Muscle of arm (tissue), 12 donors: ENCODE measurements around the gene CIAO2B. TPM values are rescaled to one million over a fixed set of nuclear protein-coding genes. Genes with fewer than 3 reads are reported as not detected.
"Not testable (repeated sequence)": the region's sequence is repeated elsewhere in the genome, so short reads cannot be mapped to it uniquely, and the experiment has no call there.

ENCODE experiments used
- DNase-seq: peaks from one replicate; pipeline ENCODE4 v3.0.0-alpha.2; 2013
- polyA plus RNA-seq, 12 donors: library from polyadenylated mRNA; unstranded; fragments of 120-200 nt; gene quantifications; one replicate each; pipeline ENCODE4 v1.2.1, GENCODE V29; 2013; ENCODE audit not compliant: insufficient read length in 12 of 12

The CIAO2B gene
- polyA plus RNA-seq, 12 donors = 33.1 to 88.0 (median 78.6) TPM; not detected in 1

DNA sequence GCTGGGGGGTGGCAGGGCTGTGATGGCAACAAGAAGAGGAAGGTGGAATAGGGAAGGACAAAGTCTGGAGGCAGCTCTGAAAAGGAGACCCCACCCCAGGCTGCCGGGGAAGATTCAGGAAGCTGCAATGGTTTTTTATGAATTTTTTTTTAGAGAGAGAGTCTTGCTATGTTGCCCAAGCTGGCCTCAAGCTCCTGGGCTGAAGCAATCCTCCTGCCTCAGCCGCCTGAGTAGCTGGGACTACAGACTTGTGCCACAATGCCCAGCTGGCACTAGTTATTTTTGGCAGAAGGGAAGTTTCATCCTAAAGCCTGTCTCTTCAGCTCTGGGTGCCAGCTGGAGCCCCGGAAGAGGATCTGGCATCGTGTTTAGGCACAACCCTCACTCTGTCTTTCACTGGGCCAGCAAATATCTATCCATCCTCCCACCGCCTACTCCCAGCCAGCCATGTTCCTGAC lies 25.5 kb upstream of the CIAO2B start:
- no peak for DNase-seq

DNA sequence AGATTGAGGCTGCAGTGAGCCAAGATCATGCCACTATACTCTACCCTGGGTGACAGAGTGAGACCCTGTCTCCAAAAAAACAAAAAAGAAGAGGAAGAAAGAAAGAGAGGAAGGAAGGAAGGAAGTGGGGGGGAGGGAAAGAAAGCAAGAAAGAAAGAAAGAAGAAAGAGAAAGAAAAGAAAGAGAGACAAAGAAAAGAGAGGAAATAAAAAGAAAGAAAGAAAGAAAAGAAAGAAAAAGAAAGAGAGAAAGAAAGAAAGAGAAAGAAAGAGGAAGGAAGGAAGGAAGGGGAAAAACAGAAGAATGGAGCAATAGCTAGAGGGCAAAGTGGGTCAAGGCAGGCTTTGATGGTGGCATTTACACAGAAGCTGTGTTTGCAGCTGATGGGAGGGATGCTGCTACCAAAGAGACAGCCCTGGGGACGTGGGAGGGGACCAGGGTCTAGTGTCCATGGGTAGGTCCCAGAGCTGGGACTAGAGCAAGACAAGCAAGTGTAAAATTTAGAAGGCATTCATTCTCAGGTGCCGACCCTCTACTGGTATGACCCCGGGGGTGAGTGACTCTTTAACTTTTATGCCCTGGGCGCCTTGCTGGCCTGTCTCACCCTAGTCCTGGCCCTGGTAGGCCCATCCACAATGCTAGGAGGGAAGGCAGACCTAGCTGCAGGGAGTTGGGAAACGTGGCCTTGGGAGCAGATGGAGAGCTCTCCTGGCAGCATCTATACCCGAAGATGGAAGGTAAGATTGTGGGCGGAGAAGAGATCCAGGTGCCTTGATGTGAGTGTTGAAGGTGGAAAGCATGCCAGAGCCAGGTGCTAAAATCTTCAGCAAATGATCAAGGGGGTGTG lies 24.9 kb upstream of the CIAO2B start:
- DNase-seq = no peak

DNA sequence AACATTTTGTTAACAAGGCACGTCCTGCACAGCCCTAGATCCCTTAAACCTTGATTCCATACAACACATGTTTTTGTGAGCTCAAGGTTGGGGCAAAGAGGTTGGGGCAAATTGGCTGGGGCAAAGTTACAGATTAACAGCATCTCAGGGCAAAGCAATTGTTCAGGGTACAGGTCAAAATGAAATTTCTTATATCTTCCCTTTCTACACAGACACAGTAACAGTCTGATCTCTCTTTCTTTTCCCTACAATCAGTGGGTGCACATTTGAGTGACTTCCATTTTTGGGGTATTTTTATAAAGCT lies 21.9 kb upstream of the CIAO2B start:
- not testable (repeated sequence) for DNase-seq

DNA sequence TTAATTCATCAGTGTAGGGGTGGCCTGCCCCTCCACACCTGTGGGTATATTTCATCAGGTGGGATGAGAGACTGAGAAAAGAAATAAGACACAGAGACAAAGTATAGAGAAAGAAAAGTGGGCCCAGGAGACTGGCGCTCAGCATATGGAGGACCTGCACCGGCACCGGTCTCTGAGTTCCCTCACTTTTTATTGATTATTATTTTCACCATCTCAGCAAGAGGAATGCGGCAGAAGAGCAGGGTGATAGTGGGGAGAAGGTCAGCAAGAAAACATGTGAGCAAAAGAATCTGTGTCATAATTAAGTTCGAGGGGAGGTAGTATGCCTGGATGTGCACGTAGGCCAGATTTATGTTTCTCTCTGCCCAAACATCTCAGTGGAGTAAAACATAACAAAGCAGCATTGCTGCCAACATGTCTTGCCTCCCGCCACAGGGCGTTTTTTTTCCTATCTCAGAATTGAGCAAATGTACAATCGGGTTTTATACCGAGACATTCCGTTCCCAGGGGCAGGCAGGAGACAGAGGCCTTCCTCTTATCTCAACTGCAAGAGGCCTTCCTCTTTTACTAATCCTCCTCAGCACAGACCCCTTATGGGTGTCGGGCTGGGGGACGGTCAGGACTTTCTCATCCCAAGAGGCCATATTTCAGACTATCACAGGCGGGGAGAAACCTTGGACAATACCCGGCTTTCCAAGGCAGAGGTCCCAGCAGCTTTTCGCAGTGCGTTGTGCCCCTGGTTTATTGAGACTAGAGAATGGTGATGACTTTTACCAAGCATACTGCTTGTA lies 21.4 kb upstream of the CIAO2B start:
- DNase-seq = not testable (repeated sequence)

DNA sequence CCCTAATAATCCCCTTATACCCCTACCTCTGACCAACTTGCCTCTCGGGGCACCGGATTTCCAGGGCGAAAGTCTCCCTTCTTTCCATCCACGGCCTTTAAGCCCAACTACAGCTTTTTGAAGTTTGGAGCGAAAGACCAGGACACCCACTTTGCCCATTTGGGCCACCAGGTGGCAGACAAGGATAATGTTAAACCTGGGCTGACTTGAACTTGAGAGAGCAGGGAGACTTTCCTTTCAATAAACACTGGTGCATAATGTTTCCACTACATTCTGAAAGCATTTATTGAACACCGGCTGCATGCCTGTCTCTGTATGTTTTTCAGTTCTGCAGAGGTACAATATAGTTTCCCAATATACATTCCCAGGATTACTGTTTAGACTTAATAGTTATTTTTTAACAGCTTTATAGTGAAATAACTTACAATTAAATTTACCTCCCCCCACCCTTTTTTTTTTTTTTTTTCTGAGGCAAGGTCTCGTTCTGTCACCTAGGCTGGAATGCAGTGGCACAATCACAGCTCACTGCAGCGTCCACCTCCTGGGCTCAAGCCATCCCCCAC lies 20.0 kb upstream of the CIAO2B start:
- DNase-seq = peak; percentile 74

DNA sequence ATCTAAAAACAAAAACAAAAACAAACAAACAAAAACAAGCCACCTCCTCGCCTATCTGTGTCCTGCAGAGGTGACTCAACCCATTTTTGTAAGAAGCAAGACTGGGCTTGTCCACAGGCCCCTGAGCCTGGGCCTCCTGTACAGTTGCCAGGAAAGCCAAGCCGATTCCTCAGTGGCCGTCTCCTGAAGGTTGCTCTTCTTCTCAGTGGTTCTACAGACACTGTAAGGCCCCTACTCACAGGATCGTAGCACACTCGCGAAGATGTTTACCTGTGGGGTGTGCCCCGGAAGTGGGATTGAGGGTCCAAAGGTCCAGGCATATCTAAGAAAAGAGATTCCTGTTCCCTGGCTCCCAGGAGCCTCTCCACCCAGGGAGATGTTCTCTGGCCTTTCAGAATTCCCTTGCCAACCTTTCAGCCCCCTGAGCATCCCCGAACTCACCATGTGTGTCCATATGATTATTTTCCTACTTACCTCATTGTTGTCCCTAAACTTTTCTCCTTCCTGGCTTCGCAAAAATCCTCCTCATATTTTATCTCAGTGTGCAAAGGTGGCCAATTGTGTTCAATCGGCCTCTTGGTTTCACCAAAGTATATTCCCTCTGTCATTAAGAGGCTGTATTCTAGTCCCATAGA lies 19.4 kb upstream of the CIAO2B start:
- DNase-seq = no peak

DNA sequence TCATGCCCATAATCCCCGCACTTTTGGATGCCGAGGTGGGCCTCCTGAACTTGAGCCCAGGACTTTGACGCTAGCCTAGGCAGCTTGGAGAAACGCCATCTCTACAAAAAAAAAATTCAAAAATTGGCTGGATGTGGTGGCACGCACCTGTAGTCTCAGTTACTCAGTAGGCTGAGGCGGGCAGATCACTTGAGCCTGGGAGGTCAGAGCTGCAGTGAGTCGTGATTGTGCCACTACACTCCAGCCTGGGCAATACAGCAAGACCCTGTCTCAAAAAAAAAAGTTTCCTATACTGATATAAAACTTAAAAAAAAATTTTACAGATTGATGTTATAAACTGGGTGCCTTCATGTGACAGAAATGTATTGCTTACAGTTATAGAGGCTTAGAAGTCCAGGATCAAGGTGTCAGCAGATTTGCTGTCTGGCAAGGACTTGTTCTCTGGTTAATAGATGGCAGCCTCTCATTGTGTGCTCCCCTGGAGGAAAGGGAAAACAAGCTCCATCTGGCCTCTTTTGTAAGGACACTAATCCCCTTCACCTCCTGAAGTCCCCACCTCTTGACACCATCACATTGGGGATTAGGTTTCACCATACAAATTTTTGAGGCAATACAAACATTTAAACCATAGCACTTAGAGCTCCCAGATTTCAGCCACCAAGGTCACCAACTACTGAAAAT lies 18.4 kb upstream of the CIAO2B start:
- no peak for DNase-seq

DNA sequence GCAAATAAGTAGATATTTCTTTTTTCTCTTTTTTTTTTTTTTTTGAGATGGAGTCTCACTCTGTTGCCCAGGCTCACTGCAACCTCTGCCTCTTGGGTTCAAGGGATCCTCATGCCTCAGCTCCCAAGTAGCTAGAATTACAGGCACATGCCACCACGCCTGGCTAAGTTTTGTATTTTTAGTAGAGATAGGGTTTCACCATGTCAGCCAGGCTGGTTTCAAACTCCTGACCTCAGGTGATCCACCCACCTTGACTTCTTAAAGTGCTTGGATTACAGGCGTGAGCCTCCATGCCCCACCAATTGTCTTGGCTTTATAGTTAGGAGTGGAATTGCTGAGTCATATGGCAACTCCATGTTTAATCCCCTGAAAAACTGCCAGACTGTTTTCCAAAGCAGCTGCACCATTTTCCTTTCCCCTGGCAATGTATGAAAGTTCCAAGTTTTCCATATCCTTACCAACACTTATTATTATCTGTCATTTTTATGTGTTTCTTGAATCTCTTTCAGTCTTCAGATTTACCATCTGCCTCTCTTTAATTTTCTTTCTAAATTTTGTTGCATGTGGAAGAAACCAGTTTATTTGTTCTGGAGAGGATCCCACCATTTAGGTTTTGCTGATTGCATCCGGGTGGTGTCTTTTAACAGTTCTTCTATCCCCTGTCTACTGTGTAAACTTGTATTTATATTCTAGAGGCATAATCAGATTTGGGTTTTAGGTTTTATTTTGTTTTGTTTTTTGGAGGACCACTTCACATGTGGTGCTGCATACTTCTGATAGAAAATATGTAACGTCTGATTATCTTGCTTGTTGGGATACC lies 17.0 kb upstream of the CIAO2B start:
- DNase-seq = no peak

DNA sequence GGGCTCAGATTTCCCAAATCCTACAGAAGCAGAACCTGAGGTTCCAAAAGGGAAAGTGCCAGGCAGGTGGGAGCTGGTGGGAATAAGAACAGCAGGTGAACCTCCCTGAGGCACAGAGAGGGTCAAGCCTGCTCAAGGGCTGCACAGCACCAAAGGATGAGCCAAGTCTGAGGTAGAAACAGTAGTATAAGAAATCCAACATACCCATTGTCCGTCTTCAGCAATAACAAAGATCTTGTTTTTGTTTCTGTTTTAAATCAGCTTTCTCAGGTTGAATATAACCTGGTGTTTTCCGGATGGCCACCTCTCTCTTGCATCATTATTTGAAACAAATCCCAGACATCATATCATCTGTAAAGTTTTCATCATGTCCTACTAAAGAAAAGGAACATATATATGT lies 16.2 kb upstream of the CIAO2B start:
- no peak for DNase-seq

DNA sequence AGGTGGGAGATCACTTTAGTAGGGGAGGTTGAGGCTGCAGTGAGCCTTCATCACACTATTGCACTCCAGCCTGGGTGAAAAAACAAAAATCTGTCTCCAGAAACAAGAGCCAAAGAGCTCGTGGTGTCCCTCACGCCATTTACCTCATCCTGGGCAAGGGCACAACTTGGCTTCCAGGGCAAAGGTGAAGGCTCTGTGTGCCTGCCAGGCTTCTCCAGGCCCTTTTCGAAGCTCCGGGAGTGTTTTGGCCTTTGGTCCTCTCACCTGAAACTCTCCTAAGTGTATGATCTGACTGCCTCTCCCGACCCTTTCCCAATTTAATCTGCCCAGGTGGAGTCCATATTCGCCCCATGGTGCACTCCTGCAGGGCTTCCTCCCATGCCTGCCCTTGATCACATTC lies 15.3 kb upstream of the CIAO2B start:
- no peak for DNase-seq

DNA sequence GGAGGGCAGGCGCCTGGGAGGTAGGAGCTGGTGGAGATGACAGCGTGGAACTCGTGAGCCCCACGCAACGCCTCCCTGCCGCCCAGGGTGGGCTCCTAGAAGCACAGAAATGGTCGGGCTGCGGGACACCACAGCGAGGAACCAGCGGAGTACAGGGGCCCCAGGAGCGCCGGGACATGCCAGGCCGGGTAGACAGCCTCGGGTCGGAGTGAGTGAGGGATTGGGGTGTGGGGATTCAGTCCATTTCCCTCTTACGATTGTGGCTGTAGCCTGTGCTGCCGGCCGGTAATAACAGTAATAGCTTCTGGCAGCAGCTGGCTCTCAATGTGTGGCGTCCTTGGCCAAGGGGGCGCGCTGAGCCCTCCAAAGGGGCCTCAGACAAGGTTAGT lies 14.6 kb upstream of the CIAO2B start:
- no peak for DNase-seq

DNA sequence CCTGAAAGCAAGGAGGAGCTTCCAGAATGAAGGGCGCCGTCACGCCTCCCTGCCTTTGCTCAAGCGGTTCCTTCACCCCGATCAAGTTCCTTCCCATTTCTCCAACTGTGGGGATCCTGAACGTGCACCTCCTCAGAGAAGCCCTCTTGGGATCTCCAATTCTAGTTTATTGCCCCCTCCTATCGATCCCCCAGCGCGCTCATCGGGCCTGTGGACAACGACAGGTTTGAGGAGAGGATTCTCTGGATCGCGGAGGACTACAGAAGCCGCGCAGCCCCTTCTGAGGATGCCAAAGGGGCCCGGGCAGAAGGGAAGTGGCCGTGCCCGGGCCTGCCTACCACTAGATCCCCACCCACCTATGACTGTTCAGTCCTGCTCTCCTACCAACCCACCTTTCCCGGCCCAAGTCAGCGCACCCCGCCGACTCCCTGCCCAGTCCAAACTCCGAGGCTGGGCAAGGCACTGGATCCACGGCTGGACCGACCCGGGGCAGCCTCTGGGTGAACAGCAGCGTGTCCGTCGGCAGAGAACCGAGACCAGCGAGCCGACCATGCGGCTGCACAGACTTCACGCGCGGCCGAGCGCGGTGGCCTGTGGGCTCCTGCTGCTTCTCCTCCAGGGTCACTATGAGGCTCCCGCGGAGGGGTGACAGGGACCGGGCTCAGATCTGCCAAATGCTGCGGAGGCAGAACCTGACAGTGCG lies 14.1 kb upstream of the CIAO2B start:
- no peak for DNase-seq

DNA sequence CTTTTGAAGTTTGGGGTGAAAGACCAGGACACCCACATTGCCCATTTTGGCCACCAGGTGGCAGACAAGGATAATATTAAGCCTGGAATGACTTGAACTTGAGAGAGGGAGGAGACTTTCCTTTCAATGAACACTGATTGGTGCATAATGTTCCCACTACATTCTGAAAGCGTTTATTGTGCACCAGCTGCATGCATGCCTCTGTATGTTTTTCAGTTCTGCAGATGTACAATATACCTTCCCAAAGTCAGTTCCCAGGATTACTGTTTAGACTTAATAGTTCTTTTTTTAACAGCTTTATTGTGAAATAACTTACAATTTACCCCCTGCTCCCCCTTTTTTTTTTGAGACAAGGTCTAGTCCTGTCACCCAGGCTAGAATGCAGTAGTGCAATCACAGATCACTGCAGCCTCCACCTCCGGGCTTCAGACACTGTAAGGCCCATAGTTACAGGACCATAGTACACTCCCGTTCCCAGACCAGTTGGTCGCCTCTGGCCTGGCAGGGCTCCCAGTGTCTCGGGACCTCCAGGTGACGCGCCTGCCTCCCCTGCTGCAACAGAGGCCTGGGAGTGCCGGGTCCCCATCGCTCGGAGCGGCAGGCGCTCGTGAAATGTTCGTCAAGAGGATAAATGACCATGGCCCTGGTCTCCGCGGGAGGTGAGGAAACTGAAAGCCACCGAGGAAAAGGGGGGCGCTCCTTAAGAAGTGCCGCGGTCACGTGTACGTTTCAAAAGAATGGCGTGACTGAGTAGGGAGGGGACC lies 13.3 kb upstream of the CIAO2B start:
- peak; percentile 85 for DNase-seq

DNA sequence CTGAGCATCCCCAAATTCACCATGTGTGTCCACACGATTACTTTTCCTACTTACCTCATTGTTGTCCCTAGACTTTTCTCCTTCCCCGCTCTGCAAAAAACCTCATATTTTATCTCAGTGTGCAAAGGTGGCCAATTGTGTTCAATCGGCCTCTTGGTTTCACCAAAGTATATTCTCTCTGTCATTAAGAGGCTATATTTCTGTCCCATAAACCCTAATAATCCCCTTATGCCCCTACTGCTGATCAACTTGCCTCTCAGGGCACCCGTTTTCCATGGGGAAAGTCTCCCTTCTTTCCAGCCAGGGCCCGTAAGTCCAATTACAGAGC lies 12.7 kb upstream of the CIAO2B start:
- DNase-seq = no peak

DNA sequence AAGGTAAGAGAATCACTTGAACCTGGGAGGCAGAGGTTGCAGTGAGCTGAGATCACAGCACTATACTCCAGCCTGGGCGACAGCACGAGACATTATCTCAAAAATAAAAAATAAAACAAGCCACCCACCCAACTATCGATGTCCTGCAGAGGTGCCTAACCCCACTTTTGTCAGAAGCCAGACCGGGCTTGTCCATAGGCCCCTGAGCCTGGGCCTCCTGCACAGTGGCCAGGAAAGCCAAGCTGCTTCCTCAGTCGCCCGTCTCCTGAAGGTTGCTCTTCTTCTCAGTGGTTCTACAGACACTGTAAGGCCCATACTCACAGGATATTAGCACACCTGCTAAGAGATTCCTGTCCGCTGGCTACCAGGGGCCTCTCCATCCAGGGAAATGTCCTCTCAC lies 12.3 kb upstream of the CIAO2B start:
- no peak for DNase-seq

DNA sequence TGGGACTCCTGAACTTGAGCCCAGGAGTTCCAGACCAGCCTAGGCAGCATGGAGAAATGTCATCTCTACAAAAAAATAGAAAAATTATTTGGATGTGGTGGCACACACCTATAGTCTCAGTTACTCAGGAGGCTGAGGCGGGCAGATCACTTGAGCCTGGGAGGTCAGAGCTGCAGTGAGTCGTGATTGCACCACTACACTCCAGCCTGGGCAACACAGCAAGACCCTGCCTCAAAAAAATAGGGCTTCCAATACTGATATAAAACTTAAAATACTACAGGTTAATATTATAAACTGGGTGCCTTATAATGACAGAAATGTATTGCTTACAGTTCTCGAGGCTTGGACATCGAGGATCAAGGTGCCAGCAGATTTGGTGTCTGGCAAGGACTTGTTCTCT lies 11.7 kb upstream of the CIAO2B start:
- DNase-seq = no peak

DNA sequence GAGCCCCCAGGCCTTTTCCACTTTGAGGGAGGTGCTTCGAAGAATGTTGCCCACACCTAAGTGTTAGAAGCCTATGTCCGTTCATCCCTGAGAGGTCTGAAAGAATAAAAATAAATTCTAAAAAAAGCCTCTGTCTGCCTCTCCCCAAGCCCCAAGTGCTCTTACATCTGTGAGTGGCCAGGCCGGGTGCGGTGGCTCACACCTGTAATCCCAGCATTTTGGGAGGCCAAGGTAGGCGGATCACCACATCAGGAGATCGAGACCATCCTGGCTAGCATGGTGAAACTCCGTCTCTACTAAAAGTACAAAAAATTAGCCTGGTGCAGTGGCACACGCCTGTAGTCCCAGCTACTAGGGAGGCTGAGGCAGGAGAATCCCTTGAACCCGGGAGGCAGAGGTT lies 10.8 kb upstream of the CIAO2B start:
- DNase-seq = not testable (repeated sequence)

DNA sequence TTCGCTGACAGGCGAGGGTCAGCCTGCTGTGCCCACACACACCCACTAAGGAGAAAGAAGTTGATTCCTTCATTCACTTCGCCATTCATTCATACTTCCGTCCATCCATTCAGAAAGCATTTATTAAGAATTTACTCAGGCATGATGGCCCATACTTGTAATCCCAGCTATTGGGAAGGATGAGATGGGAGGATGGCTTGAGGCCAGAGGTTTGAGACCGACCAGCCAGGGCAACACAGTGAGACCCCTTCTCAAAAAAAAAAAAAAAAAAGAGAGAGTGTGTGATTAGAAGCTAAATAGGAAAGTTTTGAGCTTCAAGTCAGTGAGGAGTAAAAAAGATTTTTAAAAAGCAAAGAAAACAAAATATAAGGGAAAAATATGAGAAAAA lies 9.8 kb upstream of the CIAO2B start:
- no peak for DNase-seq

DNA sequence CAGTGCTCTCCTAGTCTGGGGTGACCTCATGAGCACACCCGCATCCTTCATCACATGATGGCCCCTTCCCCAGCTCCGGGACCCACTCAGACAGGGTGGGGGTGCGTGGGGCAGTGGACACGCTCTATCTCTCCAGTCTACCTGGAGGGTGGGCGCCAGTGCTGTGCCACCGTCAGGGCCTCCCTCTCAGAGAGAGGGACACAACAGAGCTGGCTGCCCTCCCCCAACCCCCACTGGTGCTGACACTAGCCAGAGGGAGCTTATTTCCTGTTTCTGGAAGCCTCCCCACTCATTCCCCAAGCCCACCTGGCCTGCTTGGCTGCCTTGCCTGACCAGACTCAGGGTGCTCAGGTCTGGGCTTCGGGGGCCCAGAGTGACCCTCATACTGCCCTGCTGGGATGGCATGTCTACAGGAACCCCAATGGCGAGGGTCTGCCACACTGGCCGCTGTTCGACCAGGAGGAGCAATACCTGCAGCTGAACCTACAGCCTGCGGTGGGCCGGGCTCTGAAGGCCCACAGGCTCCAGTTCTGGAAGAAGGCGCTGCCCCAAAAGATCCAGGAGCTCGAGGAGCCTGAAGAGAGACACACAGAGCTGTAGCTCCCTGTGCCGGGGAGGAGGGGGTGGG lies 9.3 kb upstream of the CIAO2B start:
- no peak for DNase-seq
